Right cardiac atrium (tissue), 5 donors: ENCODE data around the gene RAET1E. TPM values are rescaled to one million over a fixed set of nuclear protein-coding genes. Genes with fewer than 3 reads are reported as not detected.
"Not testable (repeated sequence)": the region's sequence is repeated elsewhere in the genome, so short reads cannot be mapped to it uniquely, and the experiment has no call there.

Experiments used
- ATAC-seq, 2 donors: fragments of 200-7000 bp; cut with Tn5 transposase; one replicate each; pipeline versions ENCODE4 v1.8.0 to v1.9.1; 2020; ENCODE audit warnings: moderate library complexity in 2 of 2, mild to moderate bottlenecking in 1 of 2
- DNase-seq, 3 donors: peaks; one replicate each; pipeline ENCODE4 v3.0.0-alpha.2; 2020
- H3K27ac ChIP-seq: one replicate; pipeline ENCODE4 v1.5.1; 2013; ENCODE audit warnings: mild to moderate bottlenecking, low read length, control low read depth, moderate library complexity
- H3K27me3 ChIP-seq: one replicate; pipeline ENCODE4 v1.6.1; 2013; ENCODE audit not compliant: control insufficient read depth, insufficient read depth
- H3K4me1 ChIP-seq: one replicate; pipeline ENCODE4 v1.6.1; 2013; ENCODE audit warnings: low read length; ENCODE audit not compliant: control insufficient read depth, insufficient read depth
- H3K4me3 ChIP-seq: one replicate; pipeline ENCODE4 v1.5.1; 2013; ENCODE audit warnings: low read length, control low read depth
- H3K9me3 ChIP-seq: one replicate; pipeline ENCODE4 v1.6.1; 2013; ENCODE audit warnings: low read length; ENCODE audit not compliant: control insufficient read depth
- WGBS: extraction: QIAGEN DNeasy Blood & Tissue Kit; methylation state at CpG from one replicate; pipeline ENCODE4 v1.1.7; 2013; 5-methylcytosine and 5-hydroxymethylcytosine counted together
- intact Hi-C, 4 donors: fragments of 100-400 bp; cut with DNase I; formaldehyde crosslinking; loops; one replicate each; pipeline versions ENCODE4 v1.11.0 to v1.14.0; 2022 to 2023
- polyA plus RNA-seq: library from polyadenylated mRNA; stranded (reverse); fragments of 200-250 nt; gene quantifications from one replicate; pipeline ENCODE4 v1.2.3, GENCODE V29; 2013
- total RNA-seq, 4 donors: library from RNA; stranded (reverse); fragmentation: NEBNext Ultra II Directional; extraction: Animal tissue kit (Norgen Biotek cat#: 25700); gene quantifications; one replicate each; pipeline ENCODE4 v1.2.1, GENCODE V29; 2021
- donor health status: healthy with polysubstance abuse.
- donor health status: DM: no; HTN: yes; CAD: no.
- donor health status: DM: no; HTN: no; CAD: no.
- donor health status: DM: no; HTN: yes; CAD: no; lungs with severe emphysema.
- donor health status: DM: yes; HTN: yes; CAD: no.

The RAET1E gene
- total and polyA plus RNA-seq, 5 donors: 0.17 to 0.45 (median 0.41) TPM

GRCh38 chr6:149851461-149852110, 46.3 kb downstream of the RAET1E start:
- H3K27ac ChIP-seq: no peak overlapping the region
- ATAC-seq (no peak), DNase-seq (no peak)
- H3K4me1 ChIP-seq: no peaks in the 10 kb centered on the region
- no peaks in the 10 kb centered on the region for H3K27me3 ChIP-seq
- WGBS: 87% methylated on average over 5 of the region's 5 CpGs
- H3K4me3 ChIP-seq: no peak overlapping the region
- intact Hi-C loops: no loop called here
- H3K9me3 ChIP-seq: no peaks in the 10 kb centered on the region

GRCh38 chr6:149848343-149848742, 49.6 kb downstream of the RAET1E start:
- DNase-seq, H3K27ac ChIP-seq, H3K4me1 ChIP-seq, H3K4me3 ChIP-seq, ATAC-seq, H3K9me3 ChIP-seq, H3K27me3 ChIP-seq, intact Hi-C loops: not testable (repeated sequence)
- 69% methylated on average over 4 of the region's 4 CpGs for WGBS

Other genes starting within 250 kb of the RAET1E start
- 10 to 100 TPM in 3 of 4 donors, 1 to 10 TPM in 1; 9.9 to 13.4 (median 13.1) TPM for gene KATNA1, start 249.4 kb downstream of the RAET1E start, total RNA-seq
- 10.3 TPM for gene KATNA1, start 249.4 kb downstream of the RAET1E start, polyA plus RNA-seq
- 10 to 100 TPM; 13.5 to 19.0 (median 14.5) TPM for gene LATS1, start 180.0 kb downstream of the RAET1E start, total RNA-seq
- gene LATS1, start 180.0 kb downstream of the RAET1E start, polyA plus RNA-seq: 4.8 TPM
- 10 to 100 TPM; 22.5 to 24.9 (median 23.6) TPM for gene NUP43, start 151.6 kb downstream of the RAET1E start, total RNA-seq
- 11.8 TPM for gene NUP43, start 151.6 kb downstream of the RAET1E start, polyA plus RNA-seq
- gene PCMT1, start 148.4 kb downstream of the RAET1E start, total RNA-seq: 100 to 1,000 TPM; 107 to 114 (median 111) TPM
- 96.4 TPM for gene PCMT1, start 148.4 kb downstream of the RAET1E start, polyA plus RNA-seq
- 10 to 100 TPM; 16.8 to 36.6 (median 23.5) TPM for gene LRP11, start 33.8 kb downstream of the RAET1E start, total RNA-seq
- 11.5 TPM for gene LRP11, start 33.8 kb downstream of the RAET1E start, polyA plus RNA-seq
- under 1 TPM in 1 of 4 donors, not detected in 3; 0.43 TPM for gene RAET1G, start 25.0 kb upstream of the RAET1E start, total RNA-seq
- 0.20 TPM for gene RAET1G, start 25.0 kb upstream of the RAET1E start, polyA plus RNA-seq
- 1 to 10 TPM in 3 of 4 donors, under 1 TPM in 1; 0.31 to 1.2 (median 1.1) TPM for gene ULBP2, start 43.9 kb upstream of the RAET1E start, total RNA-seq
- 1.1 TPM for gene ULBP2, start 43.9 kb upstream of the RAET1E start, polyA plus RNA-seq
- gene ULBP1, start 65.8 kb upstream of the RAET1E start, total RNA-seq: under 1 TPM in 3 of 4 donors, not detected in 1; 0.20 to 0.22 (median 0.21) TPM
- 0.20 TPM for gene ULBP1, start 65.8 kb upstream of the RAET1E start, polyA plus RNA-seq
- gene RAET1L, start 127.4 kb upstream of the RAET1E start, total RNA-seq: not detected
- gene RAET1L, start 127.4 kb upstream of the RAET1E start, polyA plus RNA-seq: not detected
- gene ULBP3, start 171.0 kb upstream of the RAET1E start, total RNA-seq: 1 to 10 TPM; 1.1 to 2.4 (median 1.5) TPM
- 0.43 TPM for gene ULBP3, start 171.0 kb upstream of the RAET1E start, polyA plus RNA-seq
- gene PPP1R14C, start 244.9 kb upstream of the RAET1E start, total RNA-seq: 100 to 1,000 TPM in 3 of 4 donors, 10 to 100 TPM in 1; 90.7 to 170 (median 103) TPM
- gene PPP1R14C, start 244.9 kb upstream of the RAET1E start, polyA plus RNA-seq: 92.8 TPM